H1 (cell line): ENCODE data around the gene ARGLU1. TPM values are rescaled to one million over a fixed set of nuclear protein-coding genes. Genes with fewer than 3 reads are reported as not detected.

Experiments used
- CTCF ChIA-PET: fragments of 300-600 bp; sonication (Branson Sonifier 250); formaldehyde crosslinking; loops from one replicate; lab custom pipeline; 2021; ENCODE audit not compliant: partially characterized antibody; lab: Charles Lee
- POLR2A ChIA-PET: fragments of 300-600 bp; sonication (Branson Sonifier 250); formaldehyde crosslinking; loops from one replicate; lab custom pipeline; 2021; ENCODE audit warnings: inconsistent platforms; ENCODE audit not compliant: partially characterized antibody; lab: Charles Lee
- DNase-seq, 2 experiments: peaks; one replicate each; pipeline versions ENCODE4 v3.0.0 to v3.0.0-alpha.2; 2010 to 2022; ENCODE audit warnings: low spot score in 2 of 2, low read depth in 1 of 2, mixed read lengths in 1 of 2
- FAIRE-seq: peaks from 2 replicates; lab custom pipeline; 2011; peaks lifted over from hg19 to GRCh38; lab: Jason Lieb, UNC
- H2AFZ ChIP-seq: 2 replicates; pipeline ENCODE4 v1.8.1; 2012; ENCODE audit warnings: low read length, inconsistent platforms
- H2AK5ac ChIP-seq: 2 replicates; pipeline ENCODE4 v1.6.1; 2013; ENCODE audit warnings: low read depth, low read length
- H2BK120ac ChIP-seq: replicated peaks from 2 replicates; pipeline ENCODE3; 2013; ENCODE audit warnings: low read depth, low read length, inconsistent platforms
- H2BK12ac ChIP-seq: 2 replicates; pipeline ENCODE4 v1.6.1; 2013; ENCODE audit warnings: low read depth, low read length
- H2BK15ac ChIP-seq: 2 replicates; pipeline ENCODE4 v1.6.1; 2013; ENCODE audit warnings: low read length
- H2BK20ac ChIP-seq: 2 replicates; pipeline ENCODE4 v1.6.1; 2013; ENCODE audit warnings: low read length
- H2BK5ac ChIP-seq: 2 replicates; pipeline ENCODE4 v1.6.1; 2013; ENCODE audit warnings: low read depth, low read length
- H3K14ac ChIP-seq: 2 replicates; pipeline ENCODE4 v1.6.1; 2013; ENCODE audit warnings: inconsistent platforms; ENCODE audit not compliant: insufficient read length
- H3K18ac ChIP-seq: 2 replicates; pipeline ENCODE4 v1.6.1; 2013; ENCODE audit warnings: low read length; ENCODE audit errors: extremely low read depth
- H3K23ac ChIP-seq: 2 replicates; pipeline ENCODE4 v1.6.1; 2013; ENCODE audit warnings: inconsistent platforms; ENCODE audit not compliant: insufficient read length
- H3K23me2 ChIP-seq: 2 replicates; pipeline ENCODE4 v1.6.1; 2013; ENCODE audit warnings: low read depth, low read length
- H3K27ac ChIP-seq: 2 replicates; pipeline ENCODE4 v1.6.1; 2011; ENCODE audit warnings: low read depth, low read length, inconsistent platforms
- H3K27me3 ChIP-seq, 4 experiments: replicated peaks in 1 of 4; 1 replicate in 1 of 4; 2 replicates in 3 of 4; pipeline versions ENCODE4 v1.6.1 to v1.8.1; 2011 to 2013; ENCODE audit warnings: low read length in 3 of 4, mild to moderate bottlenecking in 3 of 4, inconsistent platforms in 2 of 4, mixed read lengths in 2 of 4, moderate library complexity in 1 of 4; ENCODE audit not compliant: control insufficient read depth in 3 of 4, insufficient read depth in 3 of 4; ENCODE audit errors: extremely low read depth in 1 of 4
- H3K36me3 ChIP-seq, 4 experiments: 2 replicates each; pipeline versions ENCODE4 v1.6.1 to v1.8.1; 2011 to 2013; ENCODE audit warnings: mild to moderate bottlenecking in 4 of 4, low read length in 3 of 4, moderate library complexity in 2 of 4, control low read depth in 1 of 4, inconsistent platforms in 1 of 4; ENCODE audit not compliant: insufficient read depth in 4 of 4, control insufficient read depth in 2 of 4
- H3K4ac ChIP-seq: replicated peaks from 2 replicates; pipeline ENCODE3; 2013; ENCODE audit warnings: low read length, low read depth, mixed read lengths, inconsistent platforms; ENCODE audit not compliant: insufficient read length
- H3K4me1 ChIP-seq, 4 experiments: replicated peaks in 1 of 4; 1 replicate in 1 of 4; 2 replicates in 3 of 4; pipeline versions ENCODE4 v1.6.1 to v1.8.1; 2011 to 2013; ENCODE audit warnings: low read length in 3 of 4, inconsistent platforms in 2 of 4, mixed read lengths in 1 of 4; ENCODE audit not compliant: insufficient read depth in 4 of 4, control insufficient read depth in 3 of 4
- H3K4me2 ChIP-seq, 2 experiments: 2 replicates each; pipeline versions ENCODE4 v1.6.1 to v1.8.1; 2011 to 2013; ENCODE audit warnings: low read depth in 2 of 2, low read length in 2 of 2, control low read depth in 1 of 2, inconsistent platforms in 1 of 2, mild to moderate bottlenecking in 1 of 2; ENCODE audit not compliant: insufficient read depth in 1 of 2
- H3K4me3 ChIP-seq, 4 experiments: fragments of 200-600, 300-600 bp in 1 of 4; sonication (generic), shearing (Covaris generic), sonication (Bioruptor Twin) in 1 of 4; 2 replicates each; pipeline versions ENCODE4 v1.5.1 to v1.8.1; 2011 to 2016; ENCODE audit warnings: low read length in 4 of 4, low read depth in 3 of 4, control low read depth in 2 of 4, inconsistent platforms in 2 of 4, mild to moderate bottlenecking in 2 of 4, mixed read lengths in 1 of 4, moderate library complexity in 1 of 4; ENCODE audit not compliant: insufficient read depth in 2 of 4; ENCODE audit errors: extremely low read depth in 1 of 4
- H3K56ac ChIP-seq: replicated peaks from 2 replicates; pipeline ENCODE3; 2013; ENCODE audit warnings: low read depth, mild to moderate bottlenecking, mixed read lengths, low read length, inconsistent platforms; ENCODE audit not compliant: insufficient read length
- H3K79me1 ChIP-seq: 2 replicates; pipeline ENCODE4 v1.6.1; 2013; ENCODE audit warnings: low read depth, low read length, control low read depth
- H3K79me2 ChIP-seq, 2 experiments: 2 replicates each; pipeline versions ENCODE4 v1.6.1 to v1.8.1; 2012 to 2013; ENCODE audit warnings: low read length in 2 of 2, mild to moderate bottlenecking in 2 of 2, inconsistent platforms in 1 of 2; ENCODE audit not compliant: insufficient read depth in 2 of 2, control insufficient read depth in 1 of 2
- H3K9ac ChIP-seq, 4 experiments: replicated peaks in 1 of 4; 1 replicate in 1 of 4; 2 replicates in 3 of 4; pipeline versions ENCODE4 v1.6.1 to v1.8.1; 2011 to 2013; ENCODE audit warnings: low read depth in 3 of 4, low read length in 3 of 4, control low read depth in 2 of 4, mild to moderate bottlenecking in 2 of 4, moderate library complexity in 2 of 4, inconsistent platforms in 1 of 4; ENCODE audit errors: extremely low read depth in 1 of 4
- H3K9me3 ChIP-seq, 2 experiments: 2 replicates each; pipeline versions ENCODE4 v1.6.1 to v1.8.1; 2012 to 2013; ENCODE audit warnings: mild to moderate bottlenecking in 2 of 2, moderate library complexity in 2 of 2, control low read depth in 1 of 2, inconsistent platforms in 1 of 2, low read depth in 1 of 2, low read length in 1 of 2, mixed read lengths in 1 of 2; ENCODE audit not compliant: insufficient read depth in 2 of 2
- H4K20me1 ChIP-seq, 2 experiments: replicated peaks in 1 of 2; 2 replicates each; pipeline versions ENCODE3 to v1.8.1; 2011 to 2013; ENCODE audit warnings: inconsistent platforms in 2 of 2, low read length in 2 of 2, mild to moderate bottlenecking in 1 of 2; ENCODE audit not compliant: insufficient read depth in 2 of 2, control insufficient read depth in 1 of 2
- H4K5ac ChIP-seq: 2 replicates; pipeline ENCODE4 v1.6.1; 2013; ENCODE audit warnings: low read length, low read depth, mixed read lengths, inconsistent platforms; ENCODE audit not compliant: insufficient read length
- H4K8ac ChIP-seq: 2 replicates; pipeline ENCODE4 v1.8.0; 2013; ENCODE audit warnings: mild to moderate bottlenecking, moderate library complexity, low read length, inconsistent platforms; ENCODE audit not compliant: insufficient read depth; ENCODE audit errors: extremely low read depth
- H4K91ac ChIP-seq: replicated peaks from 2 replicates; pipeline ENCODE3; 2013; ENCODE audit warnings: low read length, mixed read lengths, inconsistent platforms; ENCODE audit not compliant: insufficient read length
- BCL11A ChIP-seq, 2 experiments: IDR thresholded peaks; one replicate each; pipeline ENCODE4 v1.6.1; 2011; ENCODE audit warnings: low read depth in 2 of 2, low read length in 2 of 2, mild to moderate bottlenecking in 2 of 2
- CHD1 ChIP-seq: IDR thresholded peaks from 2 replicates; pipeline ENCODE4 v1.6.1; 2012; ENCODE audit warnings: low read depth, low read length, improper control_type of control experiment
- CHD2 ChIP-seq: IDR thresholded peaks from 2 replicates; pipeline ENCODE4 v1.6.1; 2012; ENCODE audit warnings: low read length, improper control_type of control experiment
- EGR1 ChIP-seq: IDR thresholded peaks from 2 replicates; pipeline ENCODE4 v1.6.1; 2011; ENCODE audit warnings: low read depth, low read length, borderline replicate concordance
- GABPA ChIP-seq: IDR thresholded peaks from 2 replicates; pipeline ENCODE4 v1.6.1; 2011; ENCODE audit warnings: mild to moderate bottlenecking, low read length, moderate library complexity, borderline replicate concordance; ENCODE audit not compliant: insufficient read depth
- KDM5A ChIP-seq: fragments of 200-600 bp; IDR thresholded peaks from 2 replicates; pipeline ENCODE4 v1.7.1; 2012; ENCODE audit warnings: mild to moderate bottlenecking, low read length, inconsistent platforms, mixed read lengths
- MAFK ChIP-seq: IDR thresholded peaks from 2 replicates; pipeline ENCODE4 v1.6.1; 2012; ENCODE audit warnings: low read depth, mild to moderate bottlenecking, improper control_type of control experiment, low read length
- PHF8 ChIP-seq: fragments of 200-600 bp; sonication (generic); conservative IDR thresholded peaks from 2 replicates; pipeline ENCODE4 v1.7.1; 2012; ENCODE audit warnings: low read depth, mild to moderate bottlenecking, inconsistent platforms, low read length, moderate library complexity
- POLR2AphosphoS5 ChIP-seq: IDR thresholded peaks from 2 replicates; pipeline ENCODE4 v1.6.1; 2011; ENCODE audit warnings: low read depth, low read length
- RBBP5 ChIP-seq: IDR thresholded peaks from 2 replicates; pipeline ENCODE4 v1.7.1; 2012; ENCODE audit warnings: low read depth, mild to moderate bottlenecking, inconsistent platforms, low read length, moderate library complexity, borderline replicate concordance
- SP2 ChIP-seq: IDR thresholded peaks from 2 replicates; pipeline ENCODE4 v1.6.1; 2012; ENCODE audit warnings: mild to moderate bottlenecking, low read length, inconsistent platforms
- YY1 ChIP-seq: IDR thresholded peaks from 2 replicates; pipeline ENCODE4 v1.6.1; 2011; ENCODE audit warnings: low read depth, mild to moderate bottlenecking, low read length
- WGBS, 2 experiments: shearing (Covaris generic) in 1 of 2; methylation state at CpG; one replicate each; pipeline versions ENCODE4 v1.1.6 to v1.1.7; 2013 to 2015; ENCODE audit warnings: low lambda C conversion rate in 2 of 2, mixed read lengths in 2 of 2, inconsistent platforms in 1 of 2, low coverage in 1 of 2, missing lambda C conversion rate in 1 of 2; ENCODE audit not compliant: insufficient replicate concordance in 2 of 2, insufficient coverage in 1 of 2, insufficient read length in 1 of 2; ENCODE audit errors: extremely low coverage in 1 of 2, missing lambda C conversion rate in 1 of 2; 5-methylcytosine and 5-hydroxymethylcytosine counted together
- polyA plus RNA-seq, 7 experiments: library from polyadenylated mRNA; depleted of rRNA in 3 of 7; stranded (reverse) in 5 of 7; unstranded in 2 of 7; fragments of >200 nt in 5 of 7; fragments of 200-250 nt in 2 of 7; gene quantifications; 1 replicate in 5 of 7; 2 replicates in 1 of 7; 4 replicates in 1 of 7; pipeline versions ENCODE4 v1.2.1 to v1.2.3, GENCODE V29; 2011 to 2013; ENCODE audit warnings: missing spikeins in 2 of 7, mixed read lengths in 2 of 7
- total RNA-seq: library from RNA; stranded (reverse); fragmentation: NEBNext Ultra II Directional; extraction: Animal tissue kit (Norgen Biotek cat#: 25700); gene quantifications from 2 replicates; pipeline ENCODE4 v1.2.1, GENCODE V29; 2021

Gene ARGLU1
- total and polyA plus RNA-seq, 2 of the 8 experiments (the other 6 are each of a cell fraction or from before 2014, with no cell fraction given) = 47.8 to 84.9 TPM

GRCh38 chr13:106522112-106522705, 45.7 kb downstream of the ARGLU1 start:
- Histone ChIP-seq H3K14ac (no peak overlapping the region), H2BK15ac (no peak overlapping the region), H2BK5ac (no peak overlapping the region), H3K4ac (no peak overlapping the region), H4K5ac (no peak overlapping the region), H3K27ac (no peak overlapping the region), H3K36me3 (no peaks in the 10 kb centered on the region), H4K20me1 (peaks cover 0 to 13% of the 10 kb centered on the region in 2 experiments), H2BK20ac (no peak overlapping the region), H2AFZ (no peak overlapping the region), H3K4me2 (no peak overlapping the region), H2AK5ac (no peak overlapping the region), H4K8ac (no peak overlapping the region), H2BK12ac (no peak overlapping the region), H3K4me3 (no peak overlapping the region), H3K4me1 (peaks cover 3 to 26% (median 11%) of the 10 kb centered on the region in 4 experiments; a peak in 4 of 7 replicates), H3K23me2 (no peaks in the 10 kb centered on the region), H3K9me3 (no peaks in the 10 kb centered on the region), H3K79me2 (peaks cover 0 to 69% of the 10 kb centered on the region in 2 experiments; a peak in 2 of 4 replicates), H3K27me3 (no peaks in the 10 kb centered on the region), H3K23ac (no peak overlapping the region), H3K56ac (no peak overlapping the region), H3K79me1 (no peaks in the 10 kb centered on the region; the same call in 1 of the 2 replicates), H4K91ac (no peak overlapping the region), H2BK120ac (no peak overlapping the region), H3K18ac (no peak overlapping the region), H3K9ac (no peak overlapping the region)
- CTCF ChIA-PET = interaction anchor here (0.9 to 1.7 kb wide), 2 partner anchors 10 to 439 kb away, joined by 3 read pairs; no protein-coding TSS in a partner anchor
- no peak for FAIRE-seq
- no peak for DNase-seq
- POLR2A ChIA-PET = interaction anchor here (0.7 to 0.8 kb wide), 2 partner anchors 12 to 435 kb away, joined by 3 read pairs; no protein-coding TSS in a partner anchor
- 81% methylated on average over 5 of the region's 5 CpGs; no CpG with 5 or more reads in 1 of the 2 experiments for WGBS, 2 experiments
- TF ChIP-seq SP2 (no peak), EGR1 (no peak), POLR2AphosphoS5 (no peak), MAFK (no peak), YY1 (no peak), PHF8 (no peak), CHD1 (no peak), GABPA (no peak), CHD2 (no peak), RBBP5 (no peak), KDM5A (no peak), BCL11A (IDR thresholded peaks at IDR 0.05; ENCODE audit: low read depth in 2 of 2, low read length in 2 of 2) (no peak)
